ENCODE data around the gene OS9.
A peak's percentile ranks its signal among the peaks of the same experiment; 100 is the strongest.
"Not testable (repeated sequence)": the region's sequence is repeated elsewhere in the genome, so short reads cannot be mapped to it uniquely, and the experiment has no call there.

The OS9 gene, protein sequence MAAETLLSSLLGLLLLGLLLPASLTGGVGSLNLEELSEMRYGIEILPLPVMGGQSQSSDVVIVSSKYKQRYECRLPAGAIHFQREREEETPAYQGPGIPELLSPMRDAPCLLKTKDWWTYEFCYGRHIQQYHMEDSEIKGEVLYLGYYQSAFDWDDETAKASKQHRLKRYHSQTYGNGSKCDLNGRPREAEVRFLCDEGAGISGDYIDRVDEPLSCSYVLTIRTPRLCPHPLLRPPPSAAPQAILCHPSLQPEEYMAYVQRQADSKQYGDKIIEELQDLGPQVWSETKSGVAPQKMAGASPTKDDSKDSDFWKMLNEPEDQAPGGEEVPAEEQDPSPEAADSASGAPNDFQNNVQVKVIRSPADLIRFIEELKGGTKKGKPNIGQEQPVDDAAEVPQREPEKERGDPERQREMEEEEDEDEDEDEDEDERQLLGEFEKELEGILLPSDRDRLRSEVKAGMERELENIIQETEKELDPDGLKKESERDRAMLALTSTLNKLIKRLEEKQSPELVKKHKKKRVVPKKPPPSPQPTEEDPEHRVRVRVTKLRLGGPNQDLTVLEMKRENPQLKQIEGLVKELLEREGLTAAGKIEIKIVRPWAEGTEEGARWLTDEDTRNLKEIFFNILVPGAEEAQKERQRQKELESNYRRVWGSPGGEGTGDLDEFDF

DNA sequence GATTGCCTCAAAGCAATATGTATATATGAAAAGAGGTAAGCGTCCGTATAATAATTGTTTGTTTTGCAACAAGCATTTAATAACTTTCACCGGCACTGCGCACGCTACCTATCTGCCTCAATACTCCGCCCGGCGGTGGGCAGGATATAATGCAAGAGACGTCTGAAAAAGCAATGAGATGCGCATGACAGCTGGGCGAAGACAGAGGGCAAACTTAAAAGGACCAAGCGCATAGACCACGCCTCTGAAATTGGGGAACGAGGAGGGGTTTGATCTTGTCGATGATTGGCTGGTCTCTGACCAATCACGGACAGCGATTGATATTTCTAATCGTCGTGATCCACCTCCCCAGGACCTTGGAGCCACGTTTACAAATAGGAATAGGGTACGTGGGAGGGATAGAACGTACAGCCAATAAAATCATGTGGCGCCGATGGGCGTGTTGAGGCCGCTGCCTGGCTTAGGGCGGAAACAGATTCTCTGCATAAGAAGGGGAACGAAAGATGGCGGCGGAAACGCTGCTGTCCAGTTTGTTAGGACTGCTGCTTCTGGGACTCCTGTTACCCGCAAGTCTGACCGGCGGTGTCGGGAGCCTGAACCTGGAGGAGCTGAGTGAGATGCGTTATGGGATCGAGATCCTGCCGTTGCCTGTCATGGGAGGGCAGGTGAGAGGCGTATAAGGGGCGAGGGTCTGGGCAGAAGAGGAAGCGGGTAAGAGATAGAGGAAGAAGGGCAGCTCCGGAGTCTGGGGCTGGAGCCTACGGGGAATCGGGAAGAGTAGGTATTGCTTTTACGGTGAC is at the start of gene OS9:
OS9 (plus strand) TSS at position 474 of the 800 bp plus-strand sequence; CDS start at position 504, 30 bp downstream.
- DNase-seq (ENCODE audit: low read depth), result peak; percentile 84

DNA sequence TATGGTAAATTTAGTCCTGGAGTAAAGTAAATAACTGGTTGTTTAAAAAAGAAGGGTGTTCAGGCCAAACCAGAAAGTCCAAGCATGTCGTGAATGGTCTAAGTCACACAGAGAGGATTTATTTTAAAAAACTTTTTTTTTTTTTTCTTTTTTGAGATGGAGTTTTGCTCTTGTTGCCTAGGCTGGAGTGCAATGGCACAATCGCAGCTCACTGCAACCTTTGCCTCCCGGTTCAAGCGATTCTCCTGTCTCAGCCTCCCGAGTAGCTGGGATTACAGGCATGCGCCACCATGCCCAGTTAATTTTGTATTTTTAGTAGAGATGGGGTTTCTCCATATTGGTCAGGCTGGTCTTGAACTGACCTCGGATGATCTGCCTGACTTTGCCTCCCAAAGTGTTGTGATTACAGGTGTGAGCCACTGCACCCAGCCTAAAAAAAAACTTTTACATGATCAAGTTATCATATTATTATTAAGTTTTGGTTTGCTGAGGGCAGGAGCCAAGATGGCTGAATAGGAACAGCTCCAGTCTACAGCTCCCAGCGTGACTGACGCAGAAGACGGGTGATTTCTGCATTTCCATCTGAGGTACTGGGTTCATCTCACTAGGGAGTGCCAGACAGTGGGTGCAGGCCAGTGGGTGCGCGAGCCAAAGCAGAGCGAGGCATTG is 47.8 kb upstream of the OS9 start:
- not testable (repeated sequence) for DNase-seq (ENCODE audit: low read depth)

DNA sequence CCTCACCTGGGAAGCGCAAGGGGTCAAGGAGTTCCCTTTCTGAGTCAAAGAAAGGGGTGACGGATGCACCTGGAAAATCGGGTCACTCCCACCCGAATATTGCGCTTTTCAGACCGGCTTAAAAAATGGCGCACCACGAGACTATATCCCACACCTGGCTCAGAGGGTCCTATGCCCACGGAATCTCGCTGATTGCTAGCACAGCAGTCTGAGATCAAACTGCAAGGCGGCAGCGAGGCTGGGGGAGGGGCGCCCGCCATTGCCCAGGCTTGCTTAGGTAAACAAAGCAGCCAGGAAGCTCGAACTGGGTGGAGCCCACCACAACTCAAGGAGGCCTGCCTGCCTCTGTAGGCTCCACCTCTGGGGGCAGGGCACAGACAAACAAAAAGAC is 47.3 kb upstream of the OS9 start:
- DNase-seq (ENCODE audit: low read depth), result not testable (repeated sequence)

DNA sequence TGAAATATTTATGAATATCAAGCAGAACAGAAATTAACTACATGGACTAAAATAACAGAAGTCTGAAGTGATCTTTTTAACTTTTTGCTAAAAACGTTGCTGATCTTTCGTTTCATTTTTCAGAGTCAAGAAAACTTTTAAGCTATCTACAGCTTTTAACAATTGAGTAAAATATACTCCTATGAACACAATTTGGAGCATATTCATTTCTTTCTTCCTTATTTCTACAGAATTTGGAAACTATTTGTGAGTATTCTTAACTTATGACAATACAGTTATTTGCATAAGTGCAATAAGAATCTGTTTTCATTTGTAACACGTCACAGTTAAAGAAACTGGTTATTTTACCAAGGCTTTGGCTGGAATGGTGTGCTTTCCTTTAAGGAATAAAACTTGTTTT is 39.9 kb upstream of the OS9 start:
- DNase-seq (ENCODE audit: low read depth), result no peak

DNA sequence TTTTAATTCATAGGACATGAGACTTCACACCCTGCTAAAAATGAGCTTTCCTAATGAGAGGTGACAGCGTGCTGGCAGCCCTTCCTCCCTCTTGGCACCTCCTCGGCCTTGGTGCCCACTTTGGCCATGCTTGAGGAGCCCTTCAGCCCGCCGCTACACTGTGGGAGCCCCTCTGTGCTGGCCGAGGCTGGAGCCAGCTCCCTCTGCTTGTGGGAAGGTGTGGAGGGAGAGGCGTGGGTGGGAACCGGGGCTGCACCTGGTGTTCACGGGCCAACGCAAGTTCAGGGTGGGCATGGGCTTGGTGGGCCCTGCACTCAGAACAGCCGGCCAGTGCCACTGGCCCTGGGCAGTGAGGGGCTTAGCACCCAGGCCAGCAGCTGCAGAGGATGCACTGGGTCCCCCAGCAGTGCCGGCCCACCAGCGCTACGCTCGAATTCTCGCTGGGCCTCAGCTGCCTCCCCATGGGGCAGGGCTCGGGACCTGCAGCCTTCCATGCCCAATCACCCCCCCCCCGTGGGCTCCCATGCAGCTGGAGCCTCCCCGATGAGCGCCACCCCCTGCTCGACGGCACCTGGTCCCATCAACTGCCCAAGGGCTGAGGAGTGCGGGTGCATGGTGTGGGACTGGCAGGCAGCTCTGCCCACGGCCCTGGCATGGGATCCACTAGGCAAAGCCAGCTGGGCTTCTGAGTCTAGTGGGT is 38.2 kb upstream of the OS9 start:
- no peak for DNase-seq (ENCODE audit: low read depth)

DNA sequence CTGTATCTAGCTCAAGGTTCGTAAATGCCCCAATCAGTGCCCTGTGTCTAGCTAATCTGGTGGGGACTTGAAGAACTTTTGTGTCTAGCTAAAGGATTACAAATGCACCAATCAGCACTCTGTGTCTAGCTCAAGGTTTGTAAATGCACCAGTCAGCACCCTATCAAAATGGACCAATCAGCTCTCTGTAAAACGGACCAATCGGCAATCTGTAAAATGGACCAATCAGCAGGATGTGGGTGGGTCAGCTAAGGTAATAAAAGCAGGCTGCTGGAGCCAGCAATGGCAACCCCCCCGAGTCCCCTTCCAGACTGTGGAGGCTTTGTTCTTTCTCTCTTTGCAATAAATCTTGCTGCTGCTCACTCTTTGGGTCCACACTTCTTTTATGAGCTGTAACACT is 37.5 kb upstream of the OS9 start:
- not testable (repeated sequence) for DNase-seq (ENCODE audit: low read depth)

DNA sequence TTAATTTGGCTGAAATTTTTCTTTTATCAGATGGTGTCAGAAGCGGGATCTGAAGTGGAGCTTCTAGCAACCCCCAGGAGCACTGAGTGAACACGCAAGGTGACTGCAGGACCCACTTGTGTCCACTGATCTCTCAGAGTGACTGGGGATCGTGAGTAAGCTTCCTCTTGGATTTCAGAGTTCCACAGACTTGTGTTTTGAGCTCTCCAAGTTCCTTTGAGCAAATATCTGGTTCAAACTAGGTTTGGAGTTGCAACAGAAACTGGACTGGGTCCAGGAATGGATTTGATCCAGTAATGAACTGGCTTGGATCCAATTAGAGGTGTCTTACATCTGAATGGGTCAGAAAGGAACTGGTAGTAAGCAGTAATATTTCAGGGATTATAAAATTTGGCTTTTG is 36.2 kb upstream of the OS9 start:
- no peak for DNase-seq (ENCODE audit: low read depth)

DNA sequence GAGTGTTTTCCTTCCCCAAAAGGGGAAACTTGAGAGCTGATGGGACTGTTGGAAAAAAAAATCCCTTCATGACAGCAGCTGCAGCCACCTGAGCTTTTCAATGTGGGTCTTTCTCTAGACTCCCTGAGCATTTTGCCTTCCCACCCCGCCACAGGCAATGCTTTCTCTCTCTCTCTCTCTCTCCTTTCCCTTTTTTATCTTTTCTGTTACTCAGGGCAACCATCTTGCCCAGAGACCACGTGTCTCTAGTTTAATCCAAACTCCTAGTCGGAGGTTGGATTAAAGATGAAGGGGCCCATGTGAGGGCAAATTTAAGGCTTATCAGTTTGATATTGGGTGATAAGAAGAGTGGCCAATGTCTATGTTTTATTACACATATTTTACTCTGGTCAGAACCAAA is 35.0 kb upstream of the OS9 start:
- DNase-seq (ENCODE audit: low read depth), result no peak

DNA sequence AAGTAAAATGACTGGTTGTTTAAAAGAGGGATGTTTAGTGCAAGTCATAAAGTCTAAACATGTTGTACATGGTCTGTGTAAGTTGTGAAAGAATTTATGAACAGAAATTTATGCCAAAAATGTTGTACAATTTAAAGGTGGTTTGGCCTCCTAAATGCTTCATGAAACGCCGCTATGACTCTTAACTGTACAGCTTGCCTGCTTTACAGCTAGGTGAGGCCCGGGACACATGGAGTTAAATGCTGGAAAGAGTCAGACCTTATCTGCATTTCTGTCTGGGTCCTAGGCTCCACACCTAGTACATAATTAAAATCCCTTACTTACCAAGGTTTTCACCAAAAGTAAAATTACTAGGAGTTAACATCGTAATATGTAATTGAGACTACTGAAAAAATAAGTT is 32.6 kb upstream of the OS9 start:
- DNase-seq (ENCODE audit: low read depth), result no peak

DNA sequence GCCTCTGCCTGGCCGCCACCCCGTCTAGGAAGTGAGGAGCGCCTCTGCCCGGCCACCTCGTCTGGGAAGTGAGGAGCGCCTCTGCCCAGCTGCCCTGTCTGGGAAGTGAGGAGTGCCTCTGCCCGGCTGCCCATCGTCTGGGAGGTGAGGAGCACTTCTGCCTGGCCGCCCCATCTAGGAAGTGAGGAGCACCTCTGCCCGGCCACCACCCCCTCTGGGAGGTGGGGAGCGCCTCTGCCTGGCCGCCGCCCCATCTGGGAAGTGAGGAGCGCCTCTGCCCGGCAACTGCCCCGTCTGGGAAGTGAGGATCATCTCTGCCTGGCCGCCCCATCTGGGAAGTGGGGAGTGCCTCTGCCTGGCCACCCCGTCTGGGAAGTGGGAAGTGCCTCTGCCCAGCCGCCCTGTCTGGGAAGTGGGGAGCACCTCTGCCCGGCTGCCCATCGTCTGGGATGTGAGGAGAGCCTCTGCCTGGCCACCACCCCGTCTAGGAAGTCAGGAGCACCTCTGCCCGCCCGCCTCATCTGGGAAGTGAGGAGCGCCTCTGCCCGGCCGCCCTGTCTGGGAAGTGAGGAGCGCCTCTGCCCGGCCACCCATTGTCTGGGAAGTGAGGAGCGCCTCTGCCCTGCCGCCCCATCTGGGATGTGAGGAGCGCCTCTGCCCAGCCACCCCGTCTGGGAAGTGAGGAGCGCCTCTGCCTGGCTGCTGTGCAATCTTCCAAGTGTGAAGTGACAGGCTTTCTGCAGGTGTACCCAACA is 28.7 kb upstream of the OS9 start:
- not testable (repeated sequence) for DNase-seq (ENCODE audit: low read depth)

DNA sequence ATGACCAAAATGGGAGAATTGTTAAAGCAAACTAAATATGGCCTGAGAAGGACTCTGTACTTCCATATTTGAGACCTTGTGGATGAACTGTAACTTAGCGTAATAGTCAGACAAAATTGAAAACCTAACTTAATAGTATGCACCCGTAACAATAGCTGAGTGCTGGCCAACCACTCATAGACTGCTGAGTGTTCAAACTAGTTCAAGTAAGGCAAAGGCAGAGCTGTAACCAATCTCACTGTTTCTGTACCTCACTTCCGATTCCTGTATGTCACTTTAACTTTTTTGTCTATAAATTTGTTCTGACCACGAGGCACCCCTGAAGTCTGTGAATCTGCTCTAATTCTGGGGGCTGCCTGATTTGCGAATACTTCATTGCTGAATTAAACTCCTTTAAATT is 27.0 kb upstream of the OS9 start:
- DNase-seq (ENCODE audit: low read depth), result no peak

DNA sequence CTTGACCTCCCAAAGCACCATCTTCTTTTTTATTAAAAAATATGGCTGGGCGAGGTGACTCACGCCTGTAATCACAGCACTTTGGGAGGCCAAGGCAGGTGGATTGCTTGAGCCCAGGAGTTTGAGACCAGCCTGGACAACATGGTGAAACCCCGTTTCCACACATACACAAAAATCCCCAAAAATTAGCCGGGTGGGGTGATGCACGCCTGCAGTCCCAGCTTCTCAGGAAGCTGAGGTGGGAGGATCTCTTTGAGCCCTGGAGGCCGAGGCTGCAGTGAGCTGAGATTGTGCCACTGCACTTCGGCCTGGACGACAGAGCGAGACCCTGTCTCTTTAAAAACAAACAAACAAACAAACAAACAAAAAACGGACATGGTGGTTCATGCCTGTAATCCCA is 24.2 kb upstream of the OS9 start:
- not testable (repeated sequence) for DNase-seq (ENCODE audit: low read depth)

DNA sequence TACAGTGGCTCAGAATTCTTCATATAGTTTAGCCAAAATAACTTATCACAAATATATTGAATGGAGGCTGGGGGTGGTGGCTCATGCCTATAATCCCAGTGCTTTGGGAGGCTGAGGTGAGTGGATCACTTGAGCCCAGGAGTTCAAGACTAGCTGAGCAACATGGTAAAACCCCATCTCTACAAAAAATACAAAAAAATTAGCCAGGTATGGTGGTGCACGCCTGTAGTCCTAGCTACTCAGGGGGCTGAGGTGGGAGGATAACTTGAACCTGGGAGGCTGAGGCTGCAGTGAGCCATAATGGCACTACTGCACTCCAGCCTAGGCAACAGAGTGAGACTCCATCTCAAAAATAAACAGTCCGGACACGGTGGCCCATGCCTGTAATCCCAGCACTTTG is 22.1 kb upstream of the OS9 start:
- not testable (repeated sequence) for DNase-seq (ENCODE audit: low read depth)

DNA sequence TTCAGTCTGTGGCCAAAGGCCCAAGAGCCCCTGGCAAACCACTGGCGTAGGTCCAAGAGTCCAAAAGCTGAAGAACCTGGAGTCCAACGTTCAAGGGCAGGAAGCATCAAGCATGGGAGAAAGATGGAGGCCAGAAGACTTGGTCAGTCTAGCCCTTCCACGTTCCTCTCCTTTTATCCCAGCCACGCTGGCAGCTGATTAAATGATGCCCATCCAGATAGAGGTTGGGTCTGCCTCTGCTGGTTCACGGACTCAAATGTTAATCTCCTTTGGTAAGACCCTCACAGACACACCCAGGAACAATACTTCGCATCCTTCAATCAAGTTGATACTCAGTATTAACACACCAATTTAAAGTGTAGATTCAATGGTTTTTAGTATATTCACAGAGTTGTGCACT is 21.1 kb upstream of the OS9 start:
- DNase-seq (ENCODE audit: low read depth), result no peak

DNA sequence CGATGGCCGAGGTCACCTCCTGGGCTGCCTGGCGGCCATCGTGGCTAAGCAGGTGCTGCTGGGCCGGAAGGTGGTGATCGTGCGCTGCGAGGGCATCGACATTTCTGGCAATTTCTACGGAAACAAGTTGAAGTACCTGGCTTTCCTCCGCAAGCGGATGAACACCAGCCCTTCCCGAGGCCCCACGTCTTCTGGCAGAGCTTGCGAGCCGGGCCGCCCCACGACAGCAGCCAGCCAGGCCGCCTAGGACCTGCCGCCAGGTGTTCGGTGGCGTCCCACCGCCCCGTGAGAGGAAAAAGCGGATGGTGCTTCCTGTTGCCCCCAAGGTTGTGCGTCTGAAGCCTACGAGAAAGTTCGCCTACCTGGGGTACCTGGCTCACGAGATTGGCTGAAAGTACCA is 19.2 kb upstream of the OS9 start:
- DNase-seq (ENCODE audit: low read depth), result no peak

DNA sequence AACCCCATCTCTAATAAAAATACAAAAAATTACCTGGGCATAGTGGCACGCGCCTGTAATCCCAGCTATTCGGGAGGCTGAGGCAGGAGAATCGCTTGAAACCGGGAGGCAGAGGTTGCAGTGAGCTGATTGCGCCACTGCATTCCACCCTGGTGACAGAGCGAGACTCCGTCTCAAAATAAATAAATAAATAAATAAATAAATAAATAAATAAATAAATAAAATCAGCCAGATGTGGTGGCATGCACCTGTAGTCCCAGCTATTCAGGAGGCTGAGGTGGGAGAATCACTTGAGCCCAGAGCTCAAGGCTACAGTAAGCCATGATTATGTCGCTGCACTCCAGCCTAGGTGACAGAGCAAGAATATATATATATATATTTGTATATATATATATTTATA is 16.0 kb upstream of the OS9 start:
- not testable (repeated sequence) for DNase-seq (ENCODE audit: low read depth)

DNA sequence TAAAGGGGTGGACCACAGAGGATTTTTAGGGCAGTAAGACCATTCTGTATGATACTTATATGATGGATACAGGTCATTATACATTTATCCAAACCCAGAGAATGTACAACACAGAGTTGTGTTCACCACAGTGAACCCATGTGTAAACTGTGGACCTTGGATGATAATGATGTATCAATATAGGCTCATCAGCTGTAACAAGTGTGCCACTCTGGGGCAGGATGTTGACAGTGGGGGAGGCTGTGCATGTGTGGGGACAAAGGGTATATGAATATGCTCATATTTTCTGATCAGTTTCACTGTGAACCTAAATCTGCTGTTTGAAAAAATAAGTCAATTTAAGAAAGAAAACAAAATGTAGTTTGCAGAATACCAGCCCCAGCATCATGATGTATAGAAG is 14.2 kb upstream of the OS9 start:
- no peak for DNase-seq (ENCODE audit: low read depth)

DNA sequence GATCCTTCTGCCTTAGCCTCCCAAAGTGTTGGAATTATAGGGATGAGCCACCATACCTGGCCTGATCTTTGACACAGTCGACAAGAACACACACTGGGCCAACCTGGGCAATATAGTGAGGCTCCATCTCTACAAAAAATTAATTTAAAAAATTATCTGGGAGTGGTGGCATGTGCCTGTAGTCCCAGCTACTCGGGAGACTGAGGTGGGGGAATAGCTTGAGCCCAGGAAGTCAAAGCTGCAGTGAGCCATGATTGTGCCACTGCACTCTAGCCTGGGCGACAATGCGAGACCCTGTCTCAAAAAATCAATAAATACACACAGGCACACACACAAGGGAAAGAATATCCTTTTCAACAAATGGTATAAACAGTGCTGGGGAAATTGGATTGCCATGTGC is 6.1 kb upstream of the OS9 start:
- DNase-seq (ENCODE audit: low read depth), result no peak

DNA sequence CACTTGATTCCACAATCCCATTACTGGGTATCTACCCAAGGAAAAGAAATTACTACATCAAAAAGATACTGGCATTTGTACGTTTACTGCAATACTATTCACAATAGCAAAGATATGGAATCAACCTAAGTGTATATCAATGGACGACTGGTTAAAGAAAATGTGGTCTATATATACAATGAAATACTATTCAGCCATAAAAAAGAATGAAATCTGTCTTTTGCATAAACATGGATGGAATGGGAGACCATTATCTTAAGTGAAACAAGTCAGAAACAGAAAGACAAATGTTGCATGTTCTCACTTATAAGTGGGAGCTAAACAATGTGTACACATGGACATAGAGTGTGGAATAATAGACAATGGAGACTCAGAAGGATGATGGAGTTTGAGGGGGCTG is 5.0 kb upstream of the OS9 start:
- DNase-seq (ENCODE audit: low read depth), result no peak

DNA sequence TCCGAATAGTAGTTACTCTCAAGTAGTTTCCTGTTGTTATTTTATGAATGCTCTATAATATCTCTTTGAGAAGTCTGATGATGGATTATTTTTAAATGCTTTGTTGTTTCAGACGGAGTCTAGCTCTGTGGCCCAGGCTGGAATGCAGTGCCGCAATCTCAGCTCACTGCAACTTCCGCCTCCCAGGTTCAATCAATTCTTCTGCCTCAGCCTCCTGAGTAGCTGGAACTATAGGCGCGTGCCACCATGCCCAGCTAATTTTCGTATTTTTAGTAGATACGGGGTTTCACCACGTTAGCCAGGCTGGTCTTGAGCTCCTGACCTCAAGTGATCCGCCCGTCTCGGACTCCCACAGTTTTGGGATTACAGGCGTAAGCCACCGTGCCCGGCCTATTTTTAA is 1.4 kb upstream of the OS9 start:
- DNase-seq (ENCODE audit: low read depth), result no peak

DNA sequence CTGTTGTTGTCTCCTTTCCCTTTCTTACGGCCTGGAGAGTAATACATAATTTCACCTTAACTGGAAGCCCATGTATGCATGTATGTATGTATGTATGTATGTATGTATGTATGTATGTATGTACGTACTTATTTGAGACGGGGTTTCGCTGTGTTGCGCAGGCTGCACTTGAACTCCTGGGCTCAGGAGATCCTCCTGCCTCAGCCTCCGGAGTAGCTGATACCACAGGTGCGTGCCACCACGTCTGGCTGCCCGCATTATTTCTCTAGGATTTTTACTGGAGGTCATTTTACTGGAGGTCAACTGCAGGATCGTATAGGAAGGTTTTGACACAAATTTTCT is 644 bp upstream of the OS9 start:
- DNase-seq (ENCODE audit: low read depth), result no peak
